Keratinocyte (primary cell): Measurements from ENCODE around the gene OR2T8. TPM values are rescaled to one million over a fixed set of nuclear protein-coding genes. Genes with fewer than 3 reads are reported as not detected.

Experiments
- DNase-seq: peaks from one replicate; pipeline ENCODE4 v3.0.0-alpha.2; 2011; ENCODE audit warnings: low read depth, missing footprints, low spot score
- FAIRE-seq: peaks from 2 replicates; lab custom pipeline; 2011; peaks lifted over from hg19 to GRCh38; lab: Jason Lieb, UNC
- H2AFZ ChIP-seq: 2 replicates; pipeline ENCODE4 v1.6.0; 2012; ENCODE audit warnings: low read length, control low read depth, inconsistent platforms; ENCODE audit not compliant: control insufficient read depth
- H3K27ac ChIP-seq: 2 replicates; pipeline ENCODE4 v1.5.1; 2011; ENCODE audit warnings: low read length; ENCODE audit not compliant: control insufficient read depth, insufficient read depth
- H3K27me3 ChIP-seq: 3 replicates; pipeline ENCODE4 v1.6.0; 2011; ENCODE audit warnings: low read length; ENCODE audit not compliant: control insufficient read depth, insufficient read depth; ENCODE audit errors: extremely low read depth
- H3K36me3 ChIP-seq, 2 experiments: 2 replicates in 1 of 2; 3 replicates in 1 of 2; pipeline ENCODE4 v1.5.1; 2011; ENCODE audit warnings: low read length in 2 of 2, mild to moderate bottlenecking in 1 of 2; ENCODE audit not compliant: control insufficient read depth in 2 of 2, insufficient read depth in 2 of 2; ENCODE audit errors: extremely low read depth in 1 of 2
- H3K4me1 ChIP-seq: 3 replicates; pipeline ENCODE4 v1.5.1; 2011; ENCODE audit warnings: low read length; ENCODE audit not compliant: control insufficient read depth, insufficient read depth; ENCODE audit errors: extremely low read depth
- H3K4me2 ChIP-seq: 3 replicates; pipeline ENCODE4 v1.6.0; 2011; ENCODE audit warnings: low read depth, low read length; ENCODE audit not compliant: control insufficient read depth, insufficient read depth; ENCODE audit errors: extremely low read depth
- H3K4me3 ChIP-seq, 3 experiments: fragments of 200-600 bp in 1 of 3; sonication (generic) in 1 of 3; 2 replicates in 2 of 3; 3 replicates in 1 of 3; pipeline ENCODE4 v1.5.1; 2011 to 2016; ENCODE audit warnings: low read length in 3 of 3, mild to moderate bottlenecking in 3 of 3, control low read depth in 2 of 3, inconsistent platforms in 1 of 3, low read depth in 1 of 3, mixed read lengths in 1 of 3, mixed run types in 1 of 3, moderate library complexity in 1 of 3; ENCODE audit not compliant: control insufficient read depth in 2 of 3, insufficient read depth in 2 of 3; ENCODE audit errors: extremely low read depth in 1 of 3
- H3K79me2 ChIP-seq: 2 replicates; pipeline ENCODE4 v1.6.0; 2012; ENCODE audit warnings: low read length; ENCODE audit not compliant: control insufficient read depth, insufficient read depth
- H3K9ac ChIP-seq: 3 replicates; pipeline ENCODE4 v1.6.0; 2011; ENCODE audit warnings: low read length; ENCODE audit not compliant: control insufficient read depth, insufficient read depth; ENCODE audit errors: extremely low read depth
- H3K9me1 ChIP-seq: 3 replicates; pipeline ENCODE4 v1.6.0; 2011; ENCODE audit warnings: low read length; ENCODE audit not compliant: control insufficient read depth, insufficient read depth; ENCODE audit errors: extremely low read depth
- H3K9me3 ChIP-seq: 2 replicates; pipeline ENCODE4 v1.5.1; 2012; ENCODE audit warnings: low read depth, low read length; ENCODE audit not compliant: control insufficient read depth
- H4K20me1 ChIP-seq: 3 replicates; pipeline ENCODE4 v1.6.0; 2011; ENCODE audit warnings: low read length; ENCODE audit not compliant: control insufficient read depth, insufficient read depth; ENCODE audit errors: extremely low read depth
- EZH2 ChIP-seq: IDR thresholded peaks from one replicate; pipeline ENCODE4 v1.6.1; 2012; ENCODE audit warnings: inconsistent platforms, mild to moderate bottlenecking, low read length, moderate library complexity
- dilution Hi-C: fragments of 300-500 bp; cut with MboI; formaldehyde crosslinking; loops from one replicate; pipeline ENCODE4 v1.7.0; 2020; ENCODE audit warnings: low sequenced_read_pairs; ENCODE audit not compliant: extremely low pct_ligation_motif_present
- polyA plus RNA-seq, 5 experiments: library from polyadenylated mRNA; depleted of rRNA in 3 of 5; stranded (reverse) in 3 of 5; stranded (forward) in 1 of 5; unstranded in 1 of 5; fragments of >200 nt; gene quantifications; 1 replicate in 1 of 5; 2 replicates in 3 of 5; 3 replicates in 1 of 5; pipeline versions ENCODE4 v1.2.1 to v1.2.3, GENCODE V29; 2011 to 2012; ENCODE audit warnings: missing spikeins in 2 of 5, low read depth in 1 of 5, low replicate concordance in 1 of 5
- TF ChIP-seq, protein P1 (sequence below), 3 experiments: IDR thresholded peaks in 1 of 3; conservative IDR thresholded peaks in 1 of 3; optimal IDR thresholded peaks in 1 of 3; 2 replicates in 2 of 3; 3 replicates in 1 of 3; pipeline versions ENCODE3 to v1.5.1; 2011; ENCODE audit warnings: low read length in 3 of 3, mild to moderate bottlenecking in 3 of 3, moderate library complexity in 2 of 3, control low read depth in 1 of 3, inconsistent platforms in 1 of 3; ENCODE audit not compliant: insufficient read depth in 2 of 3; ENCODE audit errors: extremely low read depth in 1 of 3

Gene OR2T8
- polyA plus RNA-seq, 1 donor (not counting 4 experiments of a cell fraction or from before 2014, with no cell fraction given): not detected

GRCh38 chr1:247966532-247967204 is 46.6 kb downstream of the OR2T8 start:
- TF ChIP-seq, protein P1, sequence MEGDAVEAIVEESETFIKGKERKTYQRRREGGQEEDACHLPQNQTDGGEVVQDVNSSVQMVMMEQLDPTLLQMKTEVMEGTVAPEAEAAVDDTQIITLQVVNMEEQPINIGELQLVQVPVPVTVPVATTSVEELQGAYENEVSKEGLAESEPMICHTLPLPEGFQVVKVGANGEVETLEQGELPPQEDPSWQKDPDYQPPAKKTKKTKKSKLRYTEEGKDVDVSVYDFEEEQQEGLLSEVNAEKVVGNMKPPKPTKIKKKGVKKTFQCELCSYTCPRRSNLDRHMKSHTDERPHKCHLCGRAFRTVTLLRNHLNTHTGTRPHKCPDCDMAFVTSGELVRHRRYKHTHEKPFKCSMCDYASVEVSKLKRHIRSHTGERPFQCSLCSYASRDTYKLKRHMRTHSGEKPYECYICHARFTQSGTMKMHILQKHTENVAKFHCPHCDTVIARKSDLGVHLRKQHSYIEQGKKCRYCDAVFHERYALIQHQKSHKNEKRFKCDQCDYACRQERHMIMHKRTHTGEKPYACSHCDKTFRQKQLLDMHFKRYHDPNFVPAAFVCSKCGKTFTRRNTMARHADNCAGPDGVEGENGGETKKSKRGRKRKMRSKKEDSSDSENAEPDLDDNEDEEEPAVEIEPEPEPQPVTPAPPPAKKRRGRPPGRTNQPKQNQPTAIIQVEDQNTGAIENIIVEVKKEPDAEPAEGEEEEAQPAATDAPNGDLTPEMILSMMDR (optimal IDR thresholded peaks at IDR 0.05 in 1 of 3, IDR thresholded peaks at IDR 0.05 in 1 of 3, conservative IDR thresholded peaks at IDR 0.05 in 1 of 3; ENCODE audit: extremely low read depth in 1 of 3, insufficient read depth in 2 of 3, low read length in 3 of 3): no peak
- TF ChIP-seq EZH2: no peak
- dilution Hi-C loops: no loop called here
- Histone ChIP-seq H3K4me3 (no peak overlapping the region), H3K79me2 (no peaks in the 10 kb centered on the region), H3K36me3 (no peaks in the 10 kb centered on the region), H3K9me3 (no peaks in the 10 kb centered on the region), H3K4me1 (peaks cover 5% of the 10 kb centered on the region), H3K27me3 (no peaks in the 10 kb centered on the region), H3K9ac (no peak overlapping the region), H3K9me1 (no peaks in the 10 kb centered on the region), H3K4me2 (no peak overlapping the region), H3K27ac (no peak overlapping the region), H4K20me1 (no peaks in the 10 kb centered on the region), H2AFZ (no peak overlapping the region)
- DNase-seq (no peak), FAIRE-seq (no peak)

Other genes starting within 250 kb of the OR2T8 start
- not detected in 3 replicates for gene OR13G1, start 240.5 kb upstream of the OR2T8 start, polyA plus RNA-seq
- not detected in 3 replicates for gene OR6F1, start 203.6 kb upstream of the OR2T8 start, polyA plus RNA-seq
- gene OR14K1, start 181.6 kb upstream of the OR2T8 start, polyA plus RNA-seq: not detected in 3 replicates
- gene OR14A2, start 172.1 kb upstream of the OR2T8 start, polyA plus RNA-seq: not detected in 3 replicates
- not detected in 3 replicates for gene OR1C1, start 159.7 kb upstream of the OR2T8 start, polyA plus RNA-seq
- gene OR14A16, start 96.1 kb upstream of the OR2T8 start, polyA plus RNA-seq: not detected in 3 replicates
- gene OR11L1, start 78.4 kb upstream of the OR2T8 start, polyA plus RNA-seq: not detected in 3 replicates
- gene TRIM58, start 63.1 kb upstream of the OR2T8 start, polyA plus RNA-seq: 0.09 to 0.29 TPM (median 0.14 TPM) in 3 replicates
- 0.08 to 0.21 TPM (median 0.18 TPM) in 3 replicates for gene OR2W3, start 24.7 kb upstream of the OR2T8 start, polyA plus RNA-seq
- gene OR2AJ1, start 4.6 kb downstream of the OR2T8 start, polyA plus RNA-seq: not detected in 3 replicates
- gene OR2L8, start 28.6 kb downstream of the OR2T8 start, polyA plus RNA-seq: not detected in 3 replicates
- not detected in 3 replicates for gene OR2AK2, start 45.0 kb downstream of the OR2T8 start, polyA plus RNA-seq
- not detected in 3 replicates for gene OR2L5, start 93.4 kb downstream of the OR2T8 start, polyA plus RNA-seq
- gene OR2L2, start 109.8 kb downstream of the OR2T8 start, polyA plus RNA-seq: 0.03 TPM in 1 of 3 replicates, not detected in the others
- gene OR2L3, start 126.6 kb downstream of the OR2T8 start, polyA plus RNA-seq: not detected in 3 replicates
- not detected in 3 replicates for gene OR2L13, start 174.9 kb downstream of the OR2T8 start, polyA plus RNA-seq
- gene OR2M5, start 224.9 kb downstream of the OR2T8 start, polyA plus RNA-seq: not detected in 3 replicates